Liver (tissue), 9 donors: ENCODE measurements around the gene KDM2B. TPM values are rescaled to one million over a fixed set of nuclear protein-coding genes. Genes with fewer than 3 reads are reported as not detected.

Source experiments
- DNase-seq: peaks from one replicate; pipeline ENCODE4 v3.0.0-alpha.2; 2017; ENCODE audit warnings: low spot score
- H3K27ac ChIP-seq, 2 donors: one replicate each; pipeline ENCODE4 v1.7.0; 2013; ENCODE audit warnings: inconsistent platforms in 2 of 2, low read length in 2 of 2, control low read depth in 1 of 2, low read depth in 1 of 2, mild to moderate bottlenecking in 1 of 2
- H3K27me3 ChIP-seq, 4 donors: one replicate each; pipeline versions ENCODE4 v1.6.1 to v1.7.0; 2013; ENCODE audit warnings: low read length in 3 of 4, inconsistent platforms in 1 of 4, mild to moderate bottlenecking in 1 of 4, moderate library complexity in 1 of 4; ENCODE audit not compliant: control insufficient read depth in 4 of 4, insufficient read depth in 4 of 4
- H3K36me3 ChIP-seq, 4 donors: one replicate each; pipeline versions ENCODE4 v1.6.1 to v1.7.0; 2013; ENCODE audit warnings: low read length in 3 of 4, mild to moderate bottlenecking in 3 of 4, low read depth in 1 of 4, moderate library complexity in 1 of 4; ENCODE audit not compliant: control insufficient read depth in 4 of 4, insufficient read depth in 3 of 4
- H3K4me1 ChIP-seq, 4 donors: one replicate each; pipeline versions ENCODE4 v1.6.1 to v1.7.0; 2013; ENCODE audit warnings: low read length in 3 of 4, mild to moderate bottlenecking in 3 of 4, moderate library complexity in 1 of 4; ENCODE audit not compliant: control insufficient read depth in 4 of 4, insufficient read depth in 4 of 4
- H3K4me3 ChIP-seq, 3 donors: one replicate each; pipeline versions ENCODE4 v1.6.1 to v1.7.0; 2013; ENCODE audit warnings: low read length in 3 of 3, control low read depth in 1 of 3, low read depth in 1 of 3, mild to moderate bottlenecking in 1 of 3
- H3K9ac ChIP-seq, 2 donors: one replicate each; pipeline ENCODE4 v1.7.0; 2013; ENCODE audit warnings: low read length in 2 of 2, mild to moderate bottlenecking in 2 of 2, moderate library complexity in 2 of 2, control low read depth in 1 of 2, low read depth in 1 of 2
- H3K9me3 ChIP-seq, 4 donors: one replicate each; pipeline versions ENCODE4 v1.6.1 to v1.7.0; 2013; ENCODE audit warnings: low read length in 3 of 4; ENCODE audit not compliant: control insufficient read depth in 4 of 4
- CTCF ChIP-seq: fragments of 150-350 bp; IDR thresholded peaks from 2 replicates; pipeline ENCODE4 v1.5.1; 2017; ENCODE audit warnings: improper control_type of control experiment, low read depth, low read length; ENCODE audit not compliant: missing input control
- EGR1 ChIP-seq, 2 donors: IDR thresholded peaks; 2 replicates each; pipeline ENCODE4 v1.6.1; 2016 to 2018; ENCODE audit warnings: antibody characterized with exemption in 2 of 2, low read depth in 2 of 2
- FOXA1 ChIP-seq: IDR thresholded peaks from 2 replicates; pipeline ENCODE4 v1.6.1; 2016; ENCODE audit warnings: antibody characterized with exemption
- GABPA ChIP-seq, 2 donors: IDR thresholded peaks in 1 of 2; conservative IDR thresholded peaks in 1 of 2; 2 replicates each; pipeline ENCODE4 v1.6.1; 2016; ENCODE audit warnings: antibody characterized with exemption in 2 of 2, mild to moderate bottlenecking in 1 of 2, moderate library complexity in 1 of 2
- HNF4A ChIP-seq, 2 donors: conservative IDR thresholded peaks; 2 replicates each; pipeline ENCODE4 v1.6.1; 2016; ENCODE audit warnings: antibody characterized with exemption in 2 of 2, mild to moderate bottlenecking in 2 of 2
- HNF4G ChIP-seq: IDR thresholded peaks from 2 replicates; pipeline ENCODE4 v1.6.1; 2016; ENCODE audit warnings: antibody characterized with exemption
- RAD21 ChIP-seq, 2 donors: IDR thresholded peaks; 2 replicates each; pipeline ENCODE4 v1.6.1; 2016; ENCODE audit warnings: antibody characterized with exemption in 2 of 2, mild to moderate bottlenecking in 2 of 2
- REST ChIP-seq: IDR thresholded peaks from 2 replicates; pipeline ENCODE4 v1.6.1; 2016; ENCODE audit warnings: antibody characterized with exemption, mild to moderate bottlenecking
- RXRA ChIP-seq, 2 donors: IDR thresholded peaks; 2 replicates each; pipeline ENCODE4 v1.6.1; 2017 to 2018; ENCODE audit warnings: antibody characterized with exemption in 2 of 2, mild to moderate bottlenecking in 1 of 2
- SP1 ChIP-seq: IDR thresholded peaks from 2 replicates; pipeline ENCODE4 v1.6.1; 2018; ENCODE audit warnings: antibody characterized with exemption, mild to moderate bottlenecking
- YY1 ChIP-seq: IDR thresholded peaks from 2 replicates; pipeline ENCODE4 v1.6.1; 2016; ENCODE audit warnings: antibody characterized with exemption, mild to moderate bottlenecking
- WGBS: extraction: QIAGEN DNeasy Blood & Tissue Kit; methylation state at CpG from one replicate; pipeline ENCODE4 v1.1.7; 2013; 5-methylcytosine and 5-hydroxymethylcytosine counted together
- polyA plus RNA-seq, 2 donors: library from polyadenylated mRNA; stranded (reverse) in 1 of 2; unstranded in 1 of 2; fragments of 200-250 nt in 1 of 2; fragments of >200 nt in 1 of 2; fragmentation: Nextera tagmentation in 1 of 2; extraction: Ambion mirVana in 1 of 2; gene quantifications; one replicate each; pipeline versions ENCODE4 v1.2.1 to v1.2.3, GENCODE V29; 2013 to 2015
- total RNA-seq, 2 donors: library from RNA; depleted of rRNA; stranded (reverse); fragments of >200 nt; gene quantifications; one replicate each; pipeline ENCODE4 v1.2.3, GENCODE V29; 2014
- TF ChIP-seq, protein P1 (sequence below): IDR thresholded peaks from 2 replicates; pipeline ENCODE4 v1.6.1; 2016; ENCODE audit warnings: antibody characterized with exemption
- donor health status: healthy.
- donor health status: healthy.
- donor health status: healthy.
- donor health status: healthy.
- donor health status: healthy.

KDM2B gene
- total RNA-seq (10 to 100 TPM; 13.7 to 34.2 TPM), polyA plus RNA-seq (1 to 10 TPM; 7.0 to 7.4 TPM)

DNA sequence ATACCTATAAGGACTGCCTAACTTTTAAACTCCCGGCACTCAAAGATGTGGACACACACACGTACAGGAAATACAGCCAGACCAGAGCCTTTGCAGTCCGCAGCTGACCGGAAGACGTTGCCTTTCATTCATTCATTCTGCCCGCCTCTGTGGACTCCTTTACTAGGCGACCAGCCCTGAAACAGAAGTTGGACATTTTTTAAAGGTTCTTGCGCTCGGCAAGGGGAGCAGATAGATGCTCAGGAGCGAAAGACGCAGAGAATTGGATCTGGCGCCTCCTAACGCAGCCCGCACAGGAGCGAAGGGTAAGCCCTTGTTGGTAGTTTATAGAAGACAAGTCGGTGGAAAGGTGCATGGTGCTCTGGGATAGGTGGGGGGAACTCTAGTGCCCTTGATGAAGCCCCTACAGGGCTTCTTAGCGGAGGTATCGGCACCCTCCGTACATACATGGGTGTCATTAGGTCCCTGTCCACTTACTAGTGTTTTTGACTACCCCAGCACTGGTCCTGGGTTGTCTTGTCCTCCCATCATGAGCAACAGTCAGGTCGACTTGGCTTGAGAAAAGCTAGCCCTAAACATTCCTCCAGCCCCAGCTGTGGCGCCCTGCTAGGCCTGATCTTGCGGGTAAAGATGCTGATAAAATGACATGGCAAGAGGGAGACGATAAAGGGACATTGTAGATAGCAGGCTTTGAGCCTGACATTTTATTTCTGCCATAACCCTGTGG lies at the start of gene KDM2B:
Gene KDM2B, minus strand, starts transcription at position 65 of the 727 bp plus-strand sequence. CDS start 112 bp downstream, outside the sequence.
- no peaks in the 10 kb centered on the region for H3K9me3 ChIP-seq
- TF ChIP-seq YY1 (peak; percentile 10), RXRA (IDR thresholded peaks at IDR 0.05) (no peak), GABPA (IDR thresholded peaks at IDR 0.05 in 1 of 2, conservative IDR thresholded peaks at IDR 0.05 in 1 of 2) (peak; percentile 41)
- 45% methylated on average over 23 of the region's 23 CpGs for WGBS
- no peaks in the 10 kb centered on the region for H3K27me3 ChIP-seq
- peak within 1 kb of the TSS; percentile 53 to 85 (median 63) for H3K4me3 ChIP-seq
- peak within 1 kb of the TSS; percentile 83 to 90 for H3K9ac ChIP-seq
- peak within 1 kb of the TSS; percentile 60 to 77 for H3K27ac ChIP-seq
- DNase-seq, result no peak
- peaks cover 0 to 20% (median 6%) of the 10 kb centered on the region in 4 donors for H3K4me1 ChIP-seq
- no peaks in the 10 kb centered on the region for H3K36me3 ChIP-seq

- Histone ChIP-seq H3K4me3 (no peak overlapping the region), H3K9ac (no peak overlapping the region), H3K36me3 (peaks cover 0 to 3% (median 0%) of the 10 kb centered on the region in 4 donors), H3K27me3 (no peaks in the 10 kb centered on the region), H3K4me1 (peaks cover 9 to 39% (median 26%) of the 10 kb centered on the region in 4 donors), H3K27ac (peak overlapping the region in 1 of 2 donors; percentile 90), H3K9me3 (no peaks in the 10 kb centered on the region)
- TF ChIP-seq EGR1 (IDR thresholded peaks at IDR 0.05; ENCODE audit: low read depth in 2 of 2) (no peak), RAD21 (IDR thresholded peaks at IDR 0.05) (no peak), HNF4A (conservative IDR thresholded peaks at IDR 0.05) (no peak), YY1 (no peak), CTCF (no peak), HNF4G (no peak), SP1 (no peak), REST (no peak), FOXA1 (no peak), GABPA (IDR thresholded peaks at IDR 0.05 in 1 of 2, conservative IDR thresholded peaks at IDR 0.05 in 1 of 2) (no peak)
- TF ChIP-seq, protein P1, sequence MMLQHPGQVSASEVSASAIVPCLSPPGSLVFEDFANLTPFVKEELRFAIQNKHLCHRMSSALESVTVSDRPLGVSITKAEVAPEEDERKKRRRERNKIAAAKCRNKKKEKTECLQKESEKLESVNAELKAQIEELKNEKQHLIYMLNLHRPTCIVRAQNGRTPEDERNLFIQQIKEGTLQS, result no peak
- no peak for DNase-seq
- WGBS, result 83% methylated on average over 5 of the region's 5 CpGs
Measured at GRCh38 chr12:121628536-121628935, 47.7 kb upstream of the KDM2B start.
